ENCODE results near the gene TRH. TPM values are rescaled to one million over a fixed set of nuclear protein-coding genes. Genes with fewer than 3 reads are reported as not detected.

TRH gene
- total RNA-seq, 1 donor from 2014 or later: 1.2 TPM

DNA sequence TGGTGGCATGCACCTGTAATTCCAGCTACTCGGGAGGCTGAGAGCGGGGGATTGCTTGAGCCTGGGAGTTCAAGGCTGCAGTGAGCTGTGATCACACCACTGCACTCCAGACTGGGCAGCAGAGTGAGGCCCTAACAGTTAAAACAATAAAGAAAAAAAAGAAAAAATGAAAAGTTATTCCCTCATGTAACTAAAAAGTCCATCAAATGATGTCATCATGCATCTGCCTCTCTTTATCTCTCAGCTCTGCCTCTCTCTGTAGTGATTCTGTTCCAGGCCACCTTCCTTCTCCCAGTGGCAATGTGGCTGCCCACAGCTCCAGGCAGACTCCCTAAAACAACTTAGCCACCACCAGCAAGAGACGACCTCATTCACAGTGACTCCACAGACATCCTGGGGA is 31.5 kb upstream of the TRH start:
- intact Hi-C loops (cut with DNase I): no loop called here
- Histone ChIP-seq H3K27me3 (no peaks in the 10 kb centered on the region), H3K9me3 (no peaks in the 10 kb centered on the region), H3K4me3 (no peak overlapping the region), H3K27ac (no peak overlapping the region), H3K36me3 (no peaks in the 10 kb centered on the region), H3K4me1 (no peaks in the 10 kb centered on the region)
- TF ChIP-seq, protein P1, sequence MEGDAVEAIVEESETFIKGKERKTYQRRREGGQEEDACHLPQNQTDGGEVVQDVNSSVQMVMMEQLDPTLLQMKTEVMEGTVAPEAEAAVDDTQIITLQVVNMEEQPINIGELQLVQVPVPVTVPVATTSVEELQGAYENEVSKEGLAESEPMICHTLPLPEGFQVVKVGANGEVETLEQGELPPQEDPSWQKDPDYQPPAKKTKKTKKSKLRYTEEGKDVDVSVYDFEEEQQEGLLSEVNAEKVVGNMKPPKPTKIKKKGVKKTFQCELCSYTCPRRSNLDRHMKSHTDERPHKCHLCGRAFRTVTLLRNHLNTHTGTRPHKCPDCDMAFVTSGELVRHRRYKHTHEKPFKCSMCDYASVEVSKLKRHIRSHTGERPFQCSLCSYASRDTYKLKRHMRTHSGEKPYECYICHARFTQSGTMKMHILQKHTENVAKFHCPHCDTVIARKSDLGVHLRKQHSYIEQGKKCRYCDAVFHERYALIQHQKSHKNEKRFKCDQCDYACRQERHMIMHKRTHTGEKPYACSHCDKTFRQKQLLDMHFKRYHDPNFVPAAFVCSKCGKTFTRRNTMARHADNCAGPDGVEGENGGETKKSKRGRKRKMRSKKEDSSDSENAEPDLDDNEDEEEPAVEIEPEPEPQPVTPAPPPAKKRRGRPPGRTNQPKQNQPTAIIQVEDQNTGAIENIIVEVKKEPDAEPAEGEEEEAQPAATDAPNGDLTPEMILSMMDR (IDR thresholded peaks at IDR 0.05): no peak
- TF ChIP-seq POLR2A (IDR thresholded peaks at IDR 0.05): no peak
- no peak for TF ChIP-seq POLR2AphosphoS5 (IDR thresholded peaks at IDR 0.05; ENCODE audit: insufficient read depth in 1 of 2, low read depth in 1 of 2)
- DNase-seq (ENCODE audit: extremely low spot score in 2 of 2): no peak

DNA sequence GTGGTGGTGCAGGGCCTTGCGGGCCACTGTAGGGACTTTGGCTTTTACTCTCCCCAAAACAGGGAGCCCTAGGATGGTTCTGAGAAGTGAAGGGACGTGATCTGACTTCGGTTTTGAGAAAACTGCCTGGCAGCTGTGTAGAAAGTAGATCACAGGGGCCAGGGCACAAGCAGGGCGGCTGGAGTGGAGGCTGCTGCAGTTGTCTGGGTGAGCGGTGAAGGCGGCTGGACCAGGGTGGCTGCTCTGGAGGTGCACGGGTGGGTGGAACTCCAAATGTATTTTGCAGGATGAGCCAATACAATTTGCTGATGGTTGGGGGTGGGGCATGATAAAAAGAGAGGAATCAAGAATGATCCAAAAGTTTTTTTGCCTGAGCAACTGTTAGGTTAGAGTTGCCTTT is 29.8 kb upstream of the TRH start:
- H3K4me1 ChIP-seq: no peaks in the 10 kb centered on the region
- H3K36me3 ChIP-seq: no peaks in the 10 kb centered on the region
- H3K4me3 ChIP-seq: no peak overlapping the region
- TF ChIP-seq, protein P1 (IDR thresholded peaks at IDR 0.05): no peak
- TF ChIP-seq POLR2A (IDR thresholded peaks at IDR 0.05): no peak
- no peak for TF ChIP-seq POLR2AphosphoS5 (IDR thresholded peaks at IDR 0.05; ENCODE audit: insufficient read depth in 1 of 2, low read depth in 1 of 2)
- no peak for DNase-seq (ENCODE audit: extremely low spot score in 2 of 2)
- intact Hi-C loops (cut with DNase I): no loop called here
- no peak overlapping the region for H3K27ac ChIP-seq
- no peaks in the 10 kb centered on the region for H3K27me3 ChIP-seq
- no peaks in the 10 kb centered on the region for H3K9me3 ChIP-seq

DNA sequence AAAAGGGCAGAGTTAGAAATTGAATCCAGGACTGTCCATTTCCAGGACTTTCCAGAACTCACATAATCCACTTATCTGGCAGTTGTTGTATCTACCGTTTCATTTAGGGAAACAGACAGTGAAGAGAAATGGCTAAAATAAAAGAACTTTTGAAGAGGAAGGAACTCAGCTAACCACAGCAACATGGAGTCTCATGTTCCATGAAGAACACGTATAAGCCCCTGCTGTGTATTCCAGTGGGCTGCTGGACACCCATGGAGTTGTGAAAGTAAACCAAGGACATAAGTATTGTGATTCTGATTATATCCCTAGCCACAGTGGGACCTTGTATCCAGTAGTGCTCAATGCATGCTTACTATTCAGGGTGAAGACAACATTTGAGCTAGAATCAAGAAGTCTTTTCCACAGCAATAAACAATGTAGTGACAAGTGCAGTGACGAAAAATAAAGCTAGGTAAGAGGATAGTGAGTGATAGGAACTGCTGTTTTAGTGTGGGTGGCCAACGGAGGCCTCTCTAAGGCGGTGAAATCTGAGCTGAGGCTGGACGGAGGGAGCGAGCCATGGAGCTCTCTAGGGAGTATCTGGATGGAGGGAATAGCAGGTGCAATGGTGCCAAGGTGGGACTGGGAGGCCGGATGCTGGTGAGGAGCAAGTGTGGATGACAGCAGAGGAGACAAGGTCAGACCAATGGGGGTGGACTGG is 26.8 kb upstream of the TRH start:
- no peak overlapping the region for H3K4me3 ChIP-seq
- DNase-seq (ENCODE audit: extremely low spot score in 2 of 2): no peak
- TF ChIP-seq POLR2A (IDR thresholded peaks at IDR 0.05) (no peak), POLR2AphosphoS5 (IDR thresholded peaks at IDR 0.05; ENCODE audit: insufficient read depth in 1 of 2, low read depth in 1 of 2) (no peak)
- TF ChIP-seq, protein P1 (IDR thresholded peaks at IDR 0.05): no peak
- H3K4me1 ChIP-seq: no peaks in the 10 kb centered on the region
- H3K36me3 ChIP-seq: no peaks in the 10 kb centered on the region
- intact Hi-C loops (cut with DNase I): no loop called here
- no peaks in the 10 kb centered on the region for H3K9me3 ChIP-seq
- H3K27me3 ChIP-seq: no peaks in the 10 kb centered on the region
- H3K27ac ChIP-seq: no peak overlapping the region

DNA sequence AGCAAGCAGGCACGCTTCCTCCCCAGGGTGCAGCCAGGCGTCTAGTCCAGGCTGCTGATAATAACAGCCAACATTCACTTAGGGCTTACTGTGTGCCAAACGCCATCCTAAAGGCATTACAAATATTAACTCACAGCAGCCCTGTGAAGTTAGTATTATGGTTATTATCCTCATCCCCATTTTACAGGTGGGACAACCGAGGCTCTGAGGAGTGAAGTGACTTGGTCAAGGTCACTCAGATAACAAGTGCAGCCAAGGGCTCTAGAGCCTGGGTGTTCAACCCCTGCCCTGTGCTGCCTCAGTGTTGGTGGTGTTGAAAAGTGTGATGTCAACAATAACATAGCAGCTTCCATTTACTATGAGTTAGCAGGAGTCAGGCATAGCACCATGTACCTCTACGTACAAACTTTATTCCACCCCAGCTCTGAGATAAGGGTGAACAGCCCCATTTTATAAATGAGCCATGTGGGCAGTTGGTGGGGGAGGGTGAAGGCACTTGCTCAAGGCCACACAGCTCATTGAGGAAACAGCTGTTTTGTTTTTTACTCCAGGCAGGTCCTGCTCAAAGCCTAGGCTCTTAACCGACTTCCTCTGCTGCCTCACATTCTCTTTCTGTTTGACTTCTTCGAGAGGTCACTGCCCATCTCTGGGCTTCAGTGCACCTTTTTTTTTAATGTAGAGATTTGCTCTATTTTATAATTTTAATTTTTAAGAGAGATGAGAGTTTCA is 24.0 kb upstream of the TRH start:
- no peak overlapping the region for H3K4me3 ChIP-seq
- intact Hi-C loops (cut with DNase I): no loop called here
- no peaks in the 10 kb centered on the region for H3K36me3 ChIP-seq
- no peaks in the 10 kb centered on the region for H3K4me1 ChIP-seq
- no peak for DNase-seq (ENCODE audit: extremely low spot score in 2 of 2)
- H3K27me3 ChIP-seq: no peaks in the 10 kb centered on the region
- H3K27ac ChIP-seq: no peak overlapping the region
- TF ChIP-seq, protein P1 (IDR thresholded peaks at IDR 0.05): no peak
- no peak for TF ChIP-seq POLR2A (IDR thresholded peaks at IDR 0.05)
- TF ChIP-seq POLR2AphosphoS5 (IDR thresholded peaks at IDR 0.05; ENCODE audit: insufficient read depth in 1 of 2, low read depth in 1 of 2): no peak
- H3K9me3 ChIP-seq: no peaks in the 10 kb centered on the region
